ENCODE measurements around the gene OR51B4.

GRCh38 chr11:5301846-5302245, at the start of gene OR51B4:
- TF ChIP-seq CTCF (IDR thresholded peaks at IDR 0.05; ENCODE audit: low read length) (no peak), EZH2 (IDR thresholded peaks at IDR 0.05; ENCODE audit: borderline replicate concordance, low read length) (no peak)

All from OCI-LY1 (cell line).